Kidney (tissue), 14 donors: Measurements from ENCODE around the gene CDC42BPG. TPM values are rescaled to one million over a fixed set of nuclear protein-coding genes. Genes with fewer than 3 reads are reported as not detected.

Source experiments
- DNase-seq, 5 donors: peaks; one replicate each; pipeline ENCODE4 v3.0.0-alpha.2; 2013 to 2020
- FAIRE-seq: peaks from 2 replicates; lab custom pipeline; 2012; peaks lifted over from hg19 to GRCh38; lab: Jason Lieb, UNC
- H3K27ac ChIP-seq, 2 donors: one replicate each; pipeline ENCODE4 v1.7.0; 2013; ENCODE audit warnings: low read depth in 2 of 2, low read length in 2 of 2, inconsistent platforms in 1 of 2
- H3K27me3 ChIP-seq: one replicate; pipeline ENCODE4 v1.7.1; 2013; ENCODE audit warnings: low read length, inconsistent platforms; ENCODE audit not compliant: control insufficient read depth, insufficient read depth
- H3K36me3 ChIP-seq, 3 donors: one replicate each; pipeline versions ENCODE4 v1.7.0 to v1.7.1; 2013; ENCODE audit warnings: low read length in 3 of 3, control low read depth in 1 of 3, inconsistent platforms in 1 of 3; ENCODE audit not compliant: insufficient read depth in 3 of 3, control insufficient read depth in 2 of 3
- H3K4me1 ChIP-seq, 3 donors: one replicate each; pipeline versions ENCODE4 v1.7.0 to v1.7.1; 2013; ENCODE audit warnings: low read length in 3 of 3, inconsistent platforms in 1 of 3, low read depth in 1 of 3; ENCODE audit not compliant: control insufficient read depth in 2 of 3, insufficient read depth in 2 of 3
- H3K4me3 ChIP-seq, 3 donors: one replicate each; pipeline versions ENCODE4 v1.7.0 to v1.8.1; 2013; ENCODE audit warnings: low read length in 3 of 3, control low read depth in 1 of 3, inconsistent platforms in 1 of 3
- H3K9ac ChIP-seq, 3 donors: one replicate each; pipeline versions ENCODE4 v1.7.0 to v1.7.1; 2013; ENCODE audit warnings: low read length in 3 of 3, control low read depth in 1 of 3, inconsistent platforms in 1 of 3
- H3K9me3 ChIP-seq, 3 donors: one replicate each; pipeline versions ENCODE4 v1.7.0 to v1.7.1; 2013; ENCODE audit warnings: low read length in 3 of 3, control low read depth in 1 of 3, inconsistent platforms in 1 of 3; ENCODE audit not compliant: control insufficient read depth in 2 of 3, insufficient read depth in 1 of 3
- intact Hi-C: fragments of 100-400 bp; cut with DNase I; formaldehyde crosslinking; loops from one replicate; pipeline ENCODE4 v1.11.1; 2022
- polyA plus RNA-seq: library from polyadenylated mRNA; stranded (reverse); fragments of 350-450 nt; fragmentation: Illumina TruSeq; extraction: RNeasy Lipid Tissue Mini Kit (QIAGEN cat#74804); gene quantifications from one replicate; pipeline ENCODE4 v1.2.3, GENCODE V29; 2014; ENCODE audit warnings: low read depth, low replicate concordance; ENCODE audit not compliant: insufficient read depth
- total RNA-seq: library from RNA; stranded (reverse); fragmentation: NEBNext Ultra II Directional; extraction: Animal tissue kit (Norgen Biotek cat#: 25700); gene quantifications from one replicate; pipeline ENCODE4 v1.2.1, GENCODE V29; 2021
- TF ChIP-seq, protein P1 (sequence below): IDR thresholded peaks from 3 replicates; pipeline ENCODE4 v1.5.1; 2012; ENCODE audit warnings: mild to moderate bottlenecking, moderate library complexity, borderline replicate concordance; ENCODE audit not compliant: insufficient read depth; ENCODE audit errors: extremely low read depth
- donor health status: control.
- donor health status: control.
- donor health status: control.
- donor health status: control.
- donor health status: control.
- donor health status: DM: yes; HTN: yes; CAD: no.
- donor health status: Normal renal cell carcinoma (clear cell type).

CDC42BPG gene
- total and polyA plus RNA-seq, 2 donors from 2014 or later: 4.5 to 20.7 TPM

DNA sequence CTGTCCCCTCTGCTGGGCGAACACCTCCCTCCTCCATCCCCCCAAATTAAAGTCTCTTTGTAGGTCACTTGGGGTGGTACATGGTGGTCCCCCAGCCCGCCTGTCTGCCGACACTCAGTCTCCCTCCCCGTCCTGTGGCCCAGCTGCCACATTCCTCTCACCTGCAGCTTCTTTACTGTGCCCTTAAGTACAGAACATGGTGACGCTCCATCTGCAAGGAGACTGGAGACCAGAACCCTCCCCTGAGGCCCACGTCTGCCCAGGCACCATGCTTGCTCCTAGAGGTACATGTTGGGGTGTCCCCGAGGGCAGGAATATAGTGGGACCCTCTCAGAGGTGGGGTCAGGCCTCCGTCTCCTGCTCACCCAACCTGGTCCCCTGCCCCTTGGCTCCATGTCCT lies 39.6 kb upstream of the CDC42BPG start:
- TF ChIP-seq, protein P1, sequence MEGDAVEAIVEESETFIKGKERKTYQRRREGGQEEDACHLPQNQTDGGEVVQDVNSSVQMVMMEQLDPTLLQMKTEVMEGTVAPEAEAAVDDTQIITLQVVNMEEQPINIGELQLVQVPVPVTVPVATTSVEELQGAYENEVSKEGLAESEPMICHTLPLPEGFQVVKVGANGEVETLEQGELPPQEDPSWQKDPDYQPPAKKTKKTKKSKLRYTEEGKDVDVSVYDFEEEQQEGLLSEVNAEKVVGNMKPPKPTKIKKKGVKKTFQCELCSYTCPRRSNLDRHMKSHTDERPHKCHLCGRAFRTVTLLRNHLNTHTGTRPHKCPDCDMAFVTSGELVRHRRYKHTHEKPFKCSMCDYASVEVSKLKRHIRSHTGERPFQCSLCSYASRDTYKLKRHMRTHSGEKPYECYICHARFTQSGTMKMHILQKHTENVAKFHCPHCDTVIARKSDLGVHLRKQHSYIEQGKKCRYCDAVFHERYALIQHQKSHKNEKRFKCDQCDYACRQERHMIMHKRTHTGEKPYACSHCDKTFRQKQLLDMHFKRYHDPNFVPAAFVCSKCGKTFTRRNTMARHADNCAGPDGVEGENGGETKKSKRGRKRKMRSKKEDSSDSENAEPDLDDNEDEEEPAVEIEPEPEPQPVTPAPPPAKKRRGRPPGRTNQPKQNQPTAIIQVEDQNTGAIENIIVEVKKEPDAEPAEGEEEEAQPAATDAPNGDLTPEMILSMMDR: no peak
- no peak overlapping the region for H3K27ac ChIP-seq
- no peak overlapping the region for H3K4me3 ChIP-seq
- H3K4me1 ChIP-seq: peaks cover 0 to 20% (median 0%) of the 10 kb centered on the region in 3 donors
- FAIRE-seq: no peak
- no peaks in the 10 kb centered on the region for H3K27me3 ChIP-seq
- intact Hi-C loops: no loop called here
- no peak overlapping the region for H3K9ac ChIP-seq
- no peaks in the 10 kb centered on the region for H3K36me3 ChIP-seq
- no peaks in the 10 kb centered on the region for H3K9me3 ChIP-seq
- DNase-seq: peak in 1 of 5 donors; percentile 59

DNA sequence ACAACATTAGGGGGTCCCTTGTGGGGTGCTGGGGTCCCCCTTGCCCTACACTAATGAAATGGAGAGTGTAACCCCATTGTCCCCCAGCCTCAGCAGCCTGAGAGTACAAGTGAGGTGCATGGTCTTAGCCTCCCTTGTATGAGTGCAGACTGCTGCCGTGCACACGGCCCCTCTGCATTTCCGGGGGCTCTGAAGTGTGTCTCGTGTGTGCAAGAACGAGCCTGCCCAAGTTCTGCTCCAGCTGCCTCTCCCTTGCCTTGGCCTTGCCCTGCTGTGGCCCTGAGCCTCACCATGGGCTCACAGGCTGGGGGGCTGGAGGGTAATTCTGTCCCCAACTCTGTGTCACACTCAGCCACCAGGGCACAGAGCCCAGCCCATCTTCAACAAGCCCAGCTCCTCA lies 39.1 kb upstream of the CDC42BPG start:
- FAIRE-seq (no peak), DNase-seq (no peak)
- TF ChIP-seq, protein P1: no peak
- intact Hi-C loops: no loop called here
- H3K9me3 ChIP-seq: no peaks in the 10 kb centered on the region
- H3K27ac ChIP-seq: no peak overlapping the region
- peaks cover 0 to 18% (median 0%) of the 10 kb centered on the region in 3 donors for H3K4me1 ChIP-seq
- no peaks in the 10 kb centered on the region for H3K36me3 ChIP-seq
- no peak overlapping the region for H3K9ac ChIP-seq
- no peak overlapping the region for H3K4me3 ChIP-seq
- H3K27me3 ChIP-seq: no peaks in the 10 kb centered on the region

DNA sequence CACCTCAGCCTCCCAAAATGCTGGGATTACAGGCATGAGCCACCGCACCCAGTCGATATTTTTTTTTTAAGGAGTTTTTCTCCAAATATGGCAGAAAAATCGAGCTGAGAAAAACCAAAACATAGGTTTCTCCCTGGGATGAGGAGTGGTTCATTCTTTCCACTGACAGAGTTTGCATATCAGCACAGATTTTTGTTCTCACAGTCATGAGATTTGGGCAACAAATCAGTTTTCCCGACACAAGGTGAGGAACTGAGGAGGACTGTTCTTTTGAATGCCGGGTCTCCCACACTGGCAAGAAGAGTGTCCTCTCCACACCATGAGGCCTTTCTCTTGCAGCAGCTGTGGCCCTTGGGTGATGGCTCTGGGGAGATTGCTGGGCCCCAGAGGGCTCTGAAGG lies 37.8 kb upstream of the CDC42BPG start:
- no peak overlapping the region for H3K9ac ChIP-seq
- intact Hi-C loops: no loop called here

More for the DNA sequence above, 37.8 kb upstream of the CDC42BPG start:
- Histone ChIP-seq H3K36me3 (no peaks in the 10 kb centered on the region), H3K27ac (no peak overlapping the region), H3K4me3 (no peak overlapping the region), H3K9me3 (no peaks in the 10 kb centered on the region), H3K4me1 (peaks cover 0 to 20% (median 0%) of the 10 kb centered on the region in 3 donors), H3K27me3 (no peaks in the 10 kb centered on the region)
- DNase-seq: no peak
- TF ChIP-seq, protein P1: no peak
- no peak for FAIRE-seq
